Globus pallidus (tissue), 1 donor: Measurements from ENCODE around the gene LRRC3B.

Experiments
- DNase-seq: peaks from one replicate; pipeline ENCODE4 v3.0.0-alpha.2; 2015; ENCODE audit warnings: low spot score

The LRRC3B gene

GRCh38 chr3:26712211-26713026, 89.8 kb downstream of the LRRC3B start:
- DNase-seq = peak; percentile 40

GRCh38 chr3:26713091-26713490, 90.5 kb downstream of the LRRC3B start:
- peak; percentile 25 for DNase-seq

- DNase-seq = no peak
Observed at GRCh38 chr3:26714485-26714884, 91.9 kb downstream of the LRRC3B start.

- DNase-seq = peak; percentile 52
Observed at GRCh38 chr3:26715431-26715830, 92.9 kb downstream of the LRRC3B start.

GRCh38 chr3:26718315-26718714, 95.7 kb downstream of the LRRC3B start:
- DNase-seq = no peak

- DNase-seq = peak; percentile 43
Observed at GRCh38 chr3:26719134-26719533, 96.6 kb downstream of the LRRC3B start.

GRCh38 chr3:26721047-26721446, 98.5 kb downstream of the LRRC3B start:
- DNase-seq = no peak

GRCh38 chr3:26731843-26732242, 109.3 kb downstream of the LRRC3B start:
- no peak for DNase-seq

GRCh38 chr3:26750263-26750662, 127.7 kb downstream of the LRRC3B start:
- no peak for DNase-seq

GRCh38 chr3:26752466-26752865, 129.9 kb downstream of the LRRC3B start:
- DNase-seq = no peak

- DNase-seq = no peak
Observed at GRCh38 chr3:26753095-26753494, 130.5 kb downstream of the LRRC3B start.

- no peak for DNase-seq
Observed at GRCh38 chr3:26757978-26758377, 135.4 kb downstream of the LRRC3B start.
